HCT116 (cell line): Measurements from ENCODE around the gene CLPTM1L.

ENCODE experiments used
- CTCF ChIP-seq, 3 experiments: fragments of 200-600 bp in 1 of 3; sonication (generic) in 1 of 3; IDR thresholded peaks in 2 of 3; conservative IDR thresholded peaks in 1 of 3; 2 replicates each; pipeline ENCODE4 v1.5.1; 2012 to 2017; ENCODE audit warnings: low read depth in 2 of 3, low read length in 2 of 3, antibody characterized with exemption in 1 of 3, borderline replicate concordance in 1 of 3, control low read depth in 1 of 3, mild to moderate bottlenecking in 1 of 3, mixed read lengths in 1 of 3, mixed run types in 1 of 3, moderate library complexity in 1 of 3; ENCODE audit not compliant: insufficient read depth in 1 of 3
- MAX ChIP-seq: IDR thresholded peaks from 2 replicates; pipeline ENCODE4 v1.6.1; 2012
- POLR2A ChIP-seq: IDR thresholded peaks from 2 replicates; pipeline ENCODE4 v1.7.0; 2011; ENCODE audit warnings: borderline replicate concordance; ENCODE audit not compliant: insufficient read depth, insufficient read length; ENCODE audit errors: extremely low read depth
- RAD21 ChIP-seq: IDR thresholded peaks from 2 replicates; pipeline ENCODE4 v1.6.1; 2012; ENCODE audit warnings: low read depth, mild to moderate bottlenecking

- TF ChIP-seq RAD21 (no peak), MAX (no peak), CTCF (IDR thresholded peaks at IDR 0.05 in 2 of 3, conservative IDR thresholded peaks at IDR 0.05 in 1 of 3; ENCODE audit: borderline replicate concordance in 1 of 3, insufficient read depth in 1 of 3, low read depth in 2 of 3, low read length in 2 of 3) (no peak), POLR2A (no peak)
These were observed 6.3 kb downstream of the CLPTM1L start for GRCh38 chr5:1338506-1339070.
